ENCODE data around the gene ZMAT3. TPM values are rescaled to one million over a fixed set of nuclear protein-coding genes. Genes with fewer than 3 reads are reported as not detected.
"Not testable (repeated sequence)": the region's sequence is repeated elsewhere in the genome, so short reads cannot be mapped to it uniquely, and the experiment has no call there.

ZMAT3 gene, protein sequence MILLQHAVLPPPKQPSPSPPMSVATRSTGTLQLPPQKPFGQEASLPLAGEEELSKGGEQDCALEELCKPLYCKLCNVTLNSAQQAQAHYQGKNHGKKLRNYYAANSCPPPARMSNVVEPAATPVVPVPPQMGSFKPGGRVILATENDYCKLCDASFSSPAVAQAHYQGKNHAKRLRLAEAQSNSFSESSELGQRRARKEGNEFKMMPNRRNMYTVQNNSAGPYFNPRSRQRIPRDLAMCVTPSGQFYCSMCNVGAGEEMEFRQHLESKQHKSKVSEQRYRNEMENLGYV
- total RNA-seq = 80.6 to 108 TPM (median 80.7 TPM) in 3 replicates
- long read RNA-seq, full-length matches to known transcripts = 1 of 19 reads
- long read RNA-seq, partial matches to known transcripts = 4 of 19 reads
- long read RNA-seq, other reads (novel, unspliced or antisense) = 14 of 19 reads

DNA sequence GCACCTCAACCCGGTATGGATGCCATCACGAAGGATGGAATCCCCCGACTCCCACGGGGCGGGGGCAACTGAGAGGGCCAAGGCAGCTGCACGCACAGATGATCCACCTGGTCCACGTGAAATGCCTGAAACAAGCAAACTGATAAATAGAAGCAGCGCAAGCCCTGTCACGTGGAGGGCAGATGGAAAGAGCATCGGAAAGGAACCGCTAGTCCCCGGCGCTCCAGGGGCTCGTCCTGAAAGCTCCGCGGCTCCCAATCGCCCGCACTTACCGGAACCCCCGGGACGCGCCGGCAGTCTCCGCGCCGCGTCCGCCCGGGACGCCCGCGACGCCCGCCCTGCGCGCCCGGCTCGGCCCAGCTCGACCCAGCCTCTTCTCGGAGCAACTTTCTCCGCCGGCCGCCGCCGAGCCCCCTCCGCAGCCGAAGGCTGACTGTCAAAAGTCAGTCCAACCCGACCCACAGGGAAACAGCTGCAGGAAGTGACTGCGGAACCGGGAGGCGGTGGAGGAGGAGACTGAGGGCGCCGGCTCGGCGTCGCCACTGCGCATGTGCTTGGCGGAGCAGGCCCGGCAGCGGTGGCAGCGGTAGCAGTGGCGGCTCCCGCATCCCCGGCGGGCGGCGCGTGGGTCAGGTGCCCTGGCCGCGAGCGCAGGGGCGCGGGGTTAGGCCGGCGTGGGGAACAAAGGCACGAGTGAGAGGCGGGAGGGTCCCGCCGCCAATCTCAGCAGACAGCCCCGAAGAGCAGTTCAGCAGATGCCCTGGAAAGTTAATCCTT is at the start of gene ZMAT3:
TSS of gene ZMAT3 (minus strand) at position 487 of the 777 bp plus-strand sequence. CDS start 4,057 bp downstream, outside the sequence.
- H3K27ac Mint-ChIP-seq (ENCODE audit: unreplicated experiment) = peak within 1 kb of the TSS; percentile 98
- TF ChIP-seq, protein P1, sequence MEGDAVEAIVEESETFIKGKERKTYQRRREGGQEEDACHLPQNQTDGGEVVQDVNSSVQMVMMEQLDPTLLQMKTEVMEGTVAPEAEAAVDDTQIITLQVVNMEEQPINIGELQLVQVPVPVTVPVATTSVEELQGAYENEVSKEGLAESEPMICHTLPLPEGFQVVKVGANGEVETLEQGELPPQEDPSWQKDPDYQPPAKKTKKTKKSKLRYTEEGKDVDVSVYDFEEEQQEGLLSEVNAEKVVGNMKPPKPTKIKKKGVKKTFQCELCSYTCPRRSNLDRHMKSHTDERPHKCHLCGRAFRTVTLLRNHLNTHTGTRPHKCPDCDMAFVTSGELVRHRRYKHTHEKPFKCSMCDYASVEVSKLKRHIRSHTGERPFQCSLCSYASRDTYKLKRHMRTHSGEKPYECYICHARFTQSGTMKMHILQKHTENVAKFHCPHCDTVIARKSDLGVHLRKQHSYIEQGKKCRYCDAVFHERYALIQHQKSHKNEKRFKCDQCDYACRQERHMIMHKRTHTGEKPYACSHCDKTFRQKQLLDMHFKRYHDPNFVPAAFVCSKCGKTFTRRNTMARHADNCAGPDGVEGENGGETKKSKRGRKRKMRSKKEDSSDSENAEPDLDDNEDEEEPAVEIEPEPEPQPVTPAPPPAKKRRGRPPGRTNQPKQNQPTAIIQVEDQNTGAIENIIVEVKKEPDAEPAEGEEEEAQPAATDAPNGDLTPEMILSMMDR (IDR thresholded peaks at IDR 0.05) = peak; percentile 19
- no peaks in the 10 kb centered on the region for H3K27me3 Mint-ChIP-seq (ENCODE audit: low read depth)
- peaks cover 34% of the 10 kb centered on the region for H3K4me1 Mint-ChIP-seq (ENCODE audit: low read depth)
- H3K4me3 Mint-ChIP-seq (ENCODE audit: unreplicated experiment) = peak within 1 kb of the TSS; percentile 99
- peak; percentile 96 for DNase-seq (ENCODE audit: low spot score)
- peaks cover 10% of the 10 kb centered on the region for H3K36me3 Mint-ChIP-seq (ENCODE audit: low read depth)
- no peaks in the 10 kb centered on the region for H3K9me3 Mint-ChIP-seq (ENCODE audit: low read depth)

DNA sequence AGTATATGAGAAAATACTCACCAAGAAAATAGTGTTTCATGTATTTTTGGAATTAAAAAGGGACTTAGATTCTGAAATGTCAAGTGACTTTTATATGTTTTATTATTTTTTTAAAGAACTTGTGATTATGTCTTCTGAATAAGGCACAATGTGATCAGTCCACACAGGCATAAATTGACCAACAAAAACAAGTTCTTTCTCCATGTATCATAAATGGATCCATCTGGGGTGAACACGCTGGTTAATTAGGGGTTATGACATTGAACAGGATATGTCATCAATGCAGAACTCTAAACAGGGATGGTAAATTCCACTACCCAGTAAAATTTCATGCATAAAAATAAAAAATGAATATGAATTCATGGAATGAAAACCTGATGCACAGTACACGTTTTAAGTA is 45.2 kb upstream of the ZMAT3 start:
- Mint-ChIP-seq H3K9me3 (ENCODE audit: low read depth) (peaks cover 8% of the 10 kb centered on the region), H3K36me3 (ENCODE audit: low read depth) (no peaks in the 10 kb centered on the region), H3K4me1 (ENCODE audit: low read depth) (peaks cover 4% of the 10 kb centered on the region), H3K4me3 (ENCODE audit: unreplicated experiment) (no peak overlapping the region), H3K27me3 (ENCODE audit: low read depth) (no peaks in the 10 kb centered on the region), H3K27ac (ENCODE audit: unreplicated experiment) (no peak overlapping the region)
- DNase-seq (ENCODE audit: low spot score) = no peak
- TF ChIP-seq, protein P1 (IDR thresholded peaks at IDR 0.05) = no peak

DNA sequence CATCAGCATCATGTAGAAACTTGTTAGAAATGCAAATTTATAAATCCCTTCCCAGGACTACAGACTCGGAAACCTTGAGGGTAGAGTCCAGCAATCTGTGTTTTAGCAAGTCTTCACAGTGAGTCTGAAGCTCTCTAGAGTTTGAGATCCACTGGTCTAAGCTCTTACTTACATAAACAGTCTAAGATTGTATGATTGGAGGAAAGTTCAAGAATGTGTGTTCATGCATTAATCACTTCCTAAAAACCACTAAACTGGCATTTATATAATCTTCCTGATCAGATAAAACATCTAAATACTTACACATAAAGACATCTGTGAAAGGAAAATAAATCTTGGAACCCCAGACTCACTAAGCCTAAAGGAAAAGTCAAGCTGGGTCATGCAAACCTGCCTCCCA is 43.8 kb upstream of the ZMAT3 start:
- H3K4me1 Mint-ChIP-seq (ENCODE audit: low read depth); DNase-seq (ENCODE audit: low spot score); H3K27me3 Mint-ChIP-seq (ENCODE audit: low read depth); H3K27ac Mint-ChIP-seq (ENCODE audit: unreplicated experiment); H3K9me3 Mint-ChIP-seq (ENCODE audit: low read depth); H3K4me3 Mint-ChIP-seq (ENCODE audit: unreplicated experiment); H3K36me3 Mint-ChIP-seq (ENCODE audit: low read depth): not testable (repeated sequence)

DNA sequence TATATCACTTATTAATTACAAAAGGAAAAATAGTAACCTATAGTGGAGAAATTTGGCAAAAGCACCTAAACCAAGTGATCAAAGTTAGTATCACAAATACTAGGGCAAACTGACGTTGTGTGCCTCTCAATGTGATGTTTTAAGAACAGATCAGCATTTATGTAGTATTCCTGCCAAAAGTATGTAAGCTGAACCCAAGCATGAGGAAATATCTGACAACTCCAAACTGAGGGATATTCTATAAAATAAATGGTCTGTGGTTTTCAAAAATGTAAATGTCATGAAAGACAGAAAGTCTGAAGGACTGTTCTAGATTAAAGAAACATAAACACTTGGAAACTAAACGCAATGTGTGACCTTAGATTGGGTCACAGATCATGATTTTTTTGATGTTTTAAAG is 42.3 kb upstream of the ZMAT3 start:
- H3K36me3 Mint-ChIP-seq (ENCODE audit: low read depth) = no peaks in the 10 kb centered on the region
- peaks cover 4% of the 10 kb centered on the region for H3K4me1 Mint-ChIP-seq (ENCODE audit: low read depth)
- no peaks in the 10 kb centered on the region for H3K27me3 Mint-ChIP-seq (ENCODE audit: low read depth)
- H3K4me3 Mint-ChIP-seq (ENCODE audit: unreplicated experiment) = no peak overlapping the region
- DNase-seq (ENCODE audit: low spot score) = no peak
- TF ChIP-seq, protein P1 (IDR thresholded peaks at IDR 0.05) = no peak
- H3K9me3 Mint-ChIP-seq (ENCODE audit: low read depth) = peaks cover 12% of the 10 kb centered on the region
- no peak overlapping the region for H3K27ac Mint-ChIP-seq (ENCODE audit: unreplicated experiment)

DNA sequence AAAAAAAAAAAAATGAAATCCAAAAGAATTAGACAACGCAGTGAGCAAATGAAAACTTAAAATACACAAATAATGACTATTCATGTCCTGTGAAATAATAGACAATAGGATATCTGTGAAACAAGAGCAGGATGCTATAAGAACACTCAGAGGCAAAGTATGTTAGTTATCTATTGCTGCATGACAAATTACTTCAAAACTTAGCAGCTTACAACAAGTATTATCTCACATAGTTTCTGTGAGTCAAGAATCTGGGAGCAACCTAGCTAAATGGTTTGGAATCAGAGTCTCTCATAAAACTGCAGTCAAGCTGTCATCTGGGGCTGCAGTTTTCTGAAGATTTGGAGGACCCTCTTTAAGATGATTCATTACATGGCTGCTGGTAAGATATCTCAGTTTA is 36.5 kb upstream of the ZMAT3 start:
- Mint-ChIP-seq H3K9me3 (ENCODE audit: low read depth) (peaks cover 9% of the 10 kb centered on the region), H3K27ac (ENCODE audit: unreplicated experiment) (no peak overlapping the region), H3K4me3 (ENCODE audit: unreplicated experiment) (no peak overlapping the region), H3K27me3 (ENCODE audit: low read depth) (no peaks in the 10 kb centered on the region), H3K36me3 (ENCODE audit: low read depth) (no peaks in the 10 kb centered on the region), H3K4me1 (ENCODE audit: low read depth) (no peaks in the 10 kb centered on the region)
- no peak for DNase-seq (ENCODE audit: low spot score)
- TF ChIP-seq, protein P1 (IDR thresholded peaks at IDR 0.05) = no peak

All from chondrocyte (in vitro differentiated cells).